GM10248 (cell line): ENCODE data around the gene RDH16.

ENCODE experiments used
- CTCF ChIA-PET: fragments of 300-600 bp; sonication (Branson Sonifier 250); formaldehyde crosslinking; extraction: SDS; loops from one replicate; lab custom pipeline; 2021; ENCODE audit warnings: antibody characterized with exemption; lab: Yijun Ruan, JAX
- POLR2A ChIA-PET: fragments of 350-650 bp; sonication (Branson Sonifier 250); formaldehyde crosslinking; extraction: SDS; loops from one replicate; lab custom pipeline; 2020; ENCODE audit warnings: antibody characterized with exemption; lab: Yijun Ruan, JAX
- DNase-seq: peaks from one replicate; pipeline ENCODE4 v3.0.0; 2012; ENCODE audit errors: extremely low spot score
- TF ChIP-seq, protein P1 (sequence below): IDR thresholded peaks from 2 replicates; pipeline ENCODE4 v1.5.1; 2012; ENCODE audit warnings: mild to moderate bottlenecking, low read depth; ENCODE audit errors: extremely low read depth, missing control alignments, control extremely low read depth

The RDH16 gene, protein sequence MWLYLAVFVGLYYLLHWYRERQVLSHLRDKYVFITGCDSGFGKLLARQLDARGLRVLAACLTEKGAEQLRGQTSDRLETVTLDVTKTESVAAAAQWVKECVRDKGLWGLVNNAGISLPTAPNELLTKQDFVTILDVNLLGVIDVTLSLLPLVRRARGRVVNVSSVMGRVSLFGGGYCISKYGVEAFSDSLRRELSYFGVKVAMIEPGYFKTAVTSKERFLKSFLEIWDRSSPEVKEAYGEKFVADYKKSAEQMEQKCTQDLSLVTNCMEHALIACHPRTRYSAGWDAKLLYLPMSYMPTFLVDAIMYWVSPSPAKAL

DNA sequence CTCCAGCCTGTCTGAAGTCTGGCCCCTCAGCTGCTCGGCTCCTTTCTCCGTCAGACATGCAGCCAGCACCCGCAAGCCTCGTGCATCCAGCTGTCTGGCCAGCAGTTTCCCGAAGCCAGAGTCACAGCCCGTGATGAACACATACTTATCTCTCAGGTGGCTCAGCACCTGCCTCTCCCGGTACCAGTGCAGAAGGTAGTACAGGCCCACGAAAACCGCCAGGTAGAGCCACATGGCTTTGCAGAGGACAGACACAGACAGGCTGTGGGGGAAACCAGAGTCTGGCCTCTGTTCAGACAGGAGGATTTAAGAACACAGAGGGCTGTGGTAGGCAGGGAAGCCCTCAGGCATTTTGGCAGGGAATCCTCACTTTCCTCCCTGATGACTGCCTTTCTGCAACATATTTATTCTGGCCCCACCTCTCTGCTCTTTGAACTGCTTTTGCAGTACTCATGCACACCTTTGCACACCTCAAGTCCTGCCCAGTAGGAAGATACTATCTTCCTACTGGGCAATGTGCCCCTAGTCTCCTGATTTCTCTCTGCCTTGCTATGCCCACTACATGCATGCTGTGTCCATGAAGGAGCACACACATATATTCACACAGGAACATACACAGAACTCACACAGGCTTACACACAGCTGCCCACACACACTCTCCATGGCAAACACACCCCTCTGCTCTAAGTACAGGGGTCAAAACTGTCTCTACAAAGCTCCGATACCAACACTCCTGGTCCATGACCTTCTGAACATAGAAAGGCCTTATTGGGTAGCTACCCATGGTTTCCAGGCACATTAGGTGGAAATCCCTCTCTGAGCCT lies at the start of gene RDH16:
Gene RDH16, minus strand, starts transcription at position 380 of the 824 bp plus-strand sequence. Its CDS starts 146 bp downstream, at position 234.
- no peak for DNase-seq
- TF ChIP-seq, protein P1, sequence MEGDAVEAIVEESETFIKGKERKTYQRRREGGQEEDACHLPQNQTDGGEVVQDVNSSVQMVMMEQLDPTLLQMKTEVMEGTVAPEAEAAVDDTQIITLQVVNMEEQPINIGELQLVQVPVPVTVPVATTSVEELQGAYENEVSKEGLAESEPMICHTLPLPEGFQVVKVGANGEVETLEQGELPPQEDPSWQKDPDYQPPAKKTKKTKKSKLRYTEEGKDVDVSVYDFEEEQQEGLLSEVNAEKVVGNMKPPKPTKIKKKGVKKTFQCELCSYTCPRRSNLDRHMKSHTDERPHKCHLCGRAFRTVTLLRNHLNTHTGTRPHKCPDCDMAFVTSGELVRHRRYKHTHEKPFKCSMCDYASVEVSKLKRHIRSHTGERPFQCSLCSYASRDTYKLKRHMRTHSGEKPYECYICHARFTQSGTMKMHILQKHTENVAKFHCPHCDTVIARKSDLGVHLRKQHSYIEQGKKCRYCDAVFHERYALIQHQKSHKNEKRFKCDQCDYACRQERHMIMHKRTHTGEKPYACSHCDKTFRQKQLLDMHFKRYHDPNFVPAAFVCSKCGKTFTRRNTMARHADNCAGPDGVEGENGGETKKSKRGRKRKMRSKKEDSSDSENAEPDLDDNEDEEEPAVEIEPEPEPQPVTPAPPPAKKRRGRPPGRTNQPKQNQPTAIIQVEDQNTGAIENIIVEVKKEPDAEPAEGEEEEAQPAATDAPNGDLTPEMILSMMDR: no peak
- POLR2A ChIA-PET: no interaction called here
- CTCF ChIA-PET: no interaction called here

DNA sequence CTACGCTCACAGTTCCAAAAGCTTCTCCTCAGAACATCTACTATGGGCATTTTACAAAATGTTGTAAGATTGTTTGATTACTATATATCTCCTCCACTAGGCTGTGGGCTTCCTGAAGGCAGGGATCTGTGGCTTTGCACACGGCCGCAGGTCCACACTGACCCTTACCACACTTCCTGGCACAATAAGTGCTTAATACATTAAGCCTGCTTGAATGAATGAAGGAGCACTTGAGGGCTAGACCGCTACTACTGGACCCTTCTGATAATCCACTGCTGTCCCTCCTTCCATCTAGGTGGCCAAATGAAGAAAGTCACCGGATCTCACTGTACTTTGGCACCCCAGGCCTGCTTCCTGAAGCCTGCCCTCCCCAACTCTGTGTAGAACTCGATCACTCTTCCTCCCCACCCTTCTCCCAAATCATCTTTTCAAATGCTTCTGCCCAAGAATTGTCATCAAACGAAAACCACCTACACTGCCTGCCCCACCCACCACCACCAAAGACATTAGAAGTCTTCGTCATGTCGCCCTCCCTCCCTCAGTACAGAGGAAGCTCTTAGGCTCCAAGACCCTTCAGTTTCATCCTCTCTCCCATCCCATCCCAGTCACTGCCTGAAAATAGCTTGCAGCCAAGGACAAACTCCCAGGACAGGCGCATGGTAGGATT lies 49.5 kb upstream of the RDH16 start:
- CTCF ChIA-PET: interaction anchor here (0.6 to 12.0 kb wide), 20 partner anchors 8 to 247 kb away, joined by 3 to 122 read pairs (median 4); partner anchors contain the start of genes STAT6 and TAC3
- no peak for DNase-seq
- POLR2A ChIA-PET: no interaction called here
- TF ChIP-seq, protein P1: peak; percentile 1

DNA sequence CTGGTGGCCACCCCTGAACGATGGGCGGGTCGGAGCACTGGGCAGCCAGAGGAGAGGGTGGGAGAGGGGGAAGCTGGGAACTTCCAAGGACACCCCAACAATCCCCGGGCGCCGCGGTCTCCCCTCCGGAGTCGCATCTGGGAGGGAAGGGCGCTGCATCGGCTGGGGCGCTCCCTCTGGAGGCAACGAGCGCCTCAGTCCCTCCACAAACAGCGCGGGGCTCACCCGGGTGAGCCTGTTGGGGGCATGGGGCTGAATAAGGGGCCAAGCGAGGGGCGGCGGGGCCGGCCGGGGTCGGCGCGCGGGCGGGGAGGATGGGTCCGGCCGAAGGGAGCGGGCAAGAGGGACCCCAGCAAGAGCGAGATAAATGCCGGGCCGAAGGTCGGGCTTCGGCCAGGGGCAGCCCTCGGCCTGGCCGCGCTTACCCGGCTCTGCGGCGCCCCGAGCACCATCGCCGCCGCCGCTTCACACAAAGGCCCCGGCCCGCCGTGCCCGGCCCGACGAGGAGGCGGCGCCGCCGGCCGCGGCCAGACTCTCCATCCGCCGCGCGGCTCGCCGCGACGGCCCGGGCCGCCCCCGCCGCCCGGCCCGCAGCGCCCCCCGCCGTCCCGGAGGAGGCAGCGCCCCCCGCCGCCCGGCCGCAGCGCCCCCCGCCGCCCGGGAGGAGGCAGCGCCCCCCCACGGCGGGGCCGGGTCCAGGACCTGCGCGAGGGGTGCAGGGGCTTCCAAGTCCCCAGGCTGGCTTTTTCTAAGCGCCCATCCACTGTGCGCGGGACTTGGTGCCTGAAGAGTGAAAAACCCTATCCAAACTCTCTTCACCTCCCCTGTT lies 48.8 kb upstream of the RDH16 start, which contains the start of gene ZBTB39:
Gene ZBTB39, minus strand, starts transcription at position 567 of the 829 bp plus-strand sequence. CDS start 1,629 bp downstream, outside the sequence.
- POLR2A ChIA-PET: no interaction called here
- DNase-seq: peak; percentile 92
- TF ChIP-seq, protein P1: peak; percentile 71
- CTCF ChIA-PET: interaction anchor here (0.7 to 12.0 kb wide), 25 partner anchors 9 to 492 kb away, joined by 3 to 148 read pairs (median 5); partner anchors contain the start of genes HSD17B6, STAT6 and TAC3

DNA sequence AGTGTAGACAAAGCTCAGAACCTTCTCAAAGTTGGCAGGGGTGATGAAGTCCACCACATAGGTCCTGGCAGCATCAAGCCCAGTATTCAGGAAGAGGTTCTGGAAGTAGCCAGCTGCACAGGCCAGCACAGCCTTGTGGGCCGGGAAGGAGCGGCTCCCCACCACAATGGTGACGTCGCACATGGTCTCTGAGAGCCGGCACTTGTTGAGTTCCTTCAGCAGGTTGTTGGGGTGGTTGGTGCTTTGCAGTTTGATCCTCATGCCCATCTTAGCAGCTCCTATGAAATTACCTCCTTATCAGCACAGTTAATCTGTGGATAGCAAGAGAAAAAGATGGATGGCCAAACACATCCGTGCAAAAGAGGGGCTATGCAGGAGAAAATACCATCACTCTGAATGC lies 47.2 kb upstream of the RDH16 start:
- TF ChIP-seq, protein P1: no peak
- ChIA-PET CTCF (interaction anchor here (0.9 to 12.0 kb wide), 24 partner anchors 8 to 490 kb away, joined by 3 to 148 read pairs (median 4); partner anchors contain the start of genes HSD17B6, STAT6 and TAC3), POLR2A (no interaction called here)
- no peak for DNase-seq

DNA sequence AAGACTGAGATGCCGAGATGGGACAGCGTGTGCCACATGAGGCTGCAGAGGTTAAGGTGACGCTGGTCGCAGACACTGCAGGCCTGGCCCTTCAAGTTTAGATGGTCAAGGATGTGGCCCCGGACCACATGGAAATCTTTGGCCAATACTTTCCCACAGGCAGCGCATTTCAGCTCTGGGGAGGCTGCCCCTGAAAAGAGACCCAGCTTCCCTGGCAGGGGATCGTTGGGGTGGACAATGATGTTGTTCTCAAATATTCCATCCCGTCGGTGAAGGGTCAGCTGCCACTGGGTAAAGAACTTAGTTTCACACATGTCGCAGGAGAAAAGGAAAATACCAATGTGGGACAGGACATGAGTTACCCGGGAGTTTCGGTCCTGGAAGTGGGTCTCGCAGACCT lies 46.0 kb upstream of the RDH16 start:
- ChIA-PET CTCF (interaction anchor here (1.2 to 12.0 kb wide), 14 partner anchors 8 to 243 kb away, joined by 3 to 148 read pairs (median 12); partner anchors contain the start of genes HSD17B6, STAT6 and TAC3), POLR2A (no interaction called here)
- TF ChIP-seq, protein P1: no peak
- DNase-seq: no peak
